NCI-H2081 (cell line): Measurements from ENCODE around the gene TSPO2.
A peak's percentile ranks its signal among the peaks of the same experiment; 100 is the strongest.
"Not testable (repeated sequence)": the region's sequence is repeated elsewhere in the genome, so short reads cannot be mapped to it uniquely, and the experiment has no call there.

Source experiments
- DNase-seq, 2 experiments: peaks; one replicate each; lab custom pipeline; 2025; lab: John Stamatoyannopoulos, UW

The TSPO2 gene

GRCh38 chr6:41042226-41043055, at the start of gene TSPO2:
TSPO2 (plus strand) TSS chr6:41042467; CDS start chr6:41042986, 519 bp downstream.
- DNase-seq: no peak

DNA sequence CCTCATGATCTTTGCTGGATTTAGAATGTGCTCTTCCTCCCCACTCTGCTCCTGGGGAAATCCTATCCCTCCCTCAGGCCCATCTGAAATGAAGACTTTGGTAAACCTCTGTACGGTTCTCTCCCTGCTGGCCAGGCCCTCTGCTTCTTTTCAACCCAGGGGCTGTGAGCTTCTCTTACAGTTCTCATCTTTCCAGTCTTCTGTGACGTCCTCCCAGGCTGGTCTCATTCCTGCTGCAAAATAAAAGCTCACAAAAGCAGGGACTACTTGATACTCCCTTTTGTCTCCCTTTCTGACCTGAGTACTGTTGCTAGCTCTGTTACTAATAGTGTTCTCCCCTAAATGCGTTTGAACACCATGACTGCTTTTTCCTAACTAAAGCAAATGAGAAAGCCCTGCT, 49.5 kb upstream of the TSPO2 start:
- no peak for DNase-seq

GRCh38 chr6:40996591-40997233, 45.6 kb upstream of the TSPO2 start:
- no peak for DNase-seq

- no peak for DNase-seq
These were observed 44.9 kb upstream of the TSPO2 start for GRCh38 chr6:40997234-40997957.

GRCh38 chr6:40998661-40999060, 43.6 kb upstream of the TSPO2 start:
- DNase-seq: no peak

DNA sequence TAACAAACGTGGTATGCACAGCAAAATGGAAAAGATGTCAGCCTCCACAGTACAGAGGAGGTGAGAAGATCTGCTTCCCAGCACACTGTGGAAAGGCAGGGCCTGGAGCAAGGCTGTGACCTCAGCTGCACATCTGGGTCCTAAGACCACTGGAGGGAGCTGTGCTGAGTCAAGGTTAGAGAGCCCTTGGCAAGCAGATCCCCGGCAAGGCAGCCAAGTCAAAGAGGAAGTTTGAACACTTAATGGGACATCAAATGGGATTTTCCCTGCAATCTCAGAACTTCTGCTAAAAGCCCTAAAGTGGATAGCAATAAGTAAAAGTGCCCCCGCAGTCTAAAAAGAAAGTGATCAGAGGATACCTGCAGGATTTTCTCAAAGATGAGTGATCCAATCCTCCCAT, 42.7 kb upstream of the TSPO2 start:
- no peak for DNase-seq

- DNase-seq: no peak
These were observed 42.0 kb upstream of the TSPO2 start for GRCh38 chr6:41000248-41000647.

DNA sequence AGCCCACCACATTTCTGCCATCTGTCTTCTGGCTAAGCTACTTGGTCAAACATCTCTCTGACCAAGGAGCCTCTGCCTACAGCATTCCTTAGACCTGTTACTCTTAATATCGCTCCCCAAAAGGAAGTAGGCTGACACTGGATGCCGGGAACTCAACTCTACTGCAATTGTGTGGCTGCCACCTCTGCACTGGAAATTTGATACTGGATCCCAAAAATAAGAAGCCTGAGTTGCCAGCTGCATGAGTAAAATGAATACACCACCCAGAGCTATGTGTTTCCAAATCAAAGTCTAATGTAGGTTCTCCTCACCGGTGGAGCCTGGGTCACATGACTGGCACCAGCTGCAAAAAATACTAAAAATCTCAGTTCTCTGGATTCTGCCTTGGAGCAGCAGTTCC, 40.1 kb upstream of the TSPO2 start:
- DNase-seq: no peak

GRCh38 chr6:41006217-41006616, 36.0 kb upstream of the TSPO2 start:
- DNase-seq: peak in 1 of 2 experiments; percentile 21

DNA sequence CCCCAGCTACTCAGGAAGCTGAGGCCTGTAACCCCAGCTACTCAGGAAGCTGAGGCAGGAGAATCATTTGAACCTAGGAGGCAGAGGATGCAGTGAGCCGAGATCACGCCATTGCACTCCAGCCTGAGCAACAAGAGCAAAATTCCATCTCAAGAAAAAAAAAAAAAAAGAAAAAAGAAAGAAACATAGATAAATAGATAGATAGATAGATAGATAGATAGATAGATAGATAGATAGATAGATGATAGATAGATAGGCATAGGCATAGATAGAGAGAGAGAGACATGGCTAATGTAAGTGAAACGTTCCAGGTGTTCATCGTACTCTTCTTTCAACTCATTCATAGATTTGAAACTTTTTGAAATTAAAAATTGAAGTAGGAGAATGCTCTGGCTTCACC, 35.3 kb upstream of the TSPO2 start:
- not testable (repeated sequence) for DNase-seq

GRCh38 chr6:41008011-41008410, 34.3 kb upstream of the TSPO2 start:
- no peak for DNase-seq

DNA sequence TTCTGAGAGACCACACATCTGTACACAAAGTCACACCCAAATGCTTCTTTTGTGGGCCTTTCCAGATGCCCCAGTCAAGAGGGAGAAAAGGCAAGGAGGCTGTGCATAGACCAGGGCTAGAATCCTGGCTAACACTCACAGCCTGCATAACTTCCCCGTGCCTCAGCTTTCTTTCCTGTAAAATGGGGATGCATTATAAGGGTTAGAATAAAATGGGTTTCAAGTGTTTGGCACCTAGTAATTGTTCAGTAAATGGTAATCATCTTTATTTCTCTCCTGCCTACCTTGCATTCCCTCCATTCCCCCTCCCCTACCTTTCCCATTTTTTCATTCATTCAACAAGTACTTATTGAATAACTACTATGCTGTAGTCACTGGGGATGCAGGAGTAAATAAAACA, 32.6 kb upstream of the TSPO2 start:
- DNase-seq: no peak

DNA sequence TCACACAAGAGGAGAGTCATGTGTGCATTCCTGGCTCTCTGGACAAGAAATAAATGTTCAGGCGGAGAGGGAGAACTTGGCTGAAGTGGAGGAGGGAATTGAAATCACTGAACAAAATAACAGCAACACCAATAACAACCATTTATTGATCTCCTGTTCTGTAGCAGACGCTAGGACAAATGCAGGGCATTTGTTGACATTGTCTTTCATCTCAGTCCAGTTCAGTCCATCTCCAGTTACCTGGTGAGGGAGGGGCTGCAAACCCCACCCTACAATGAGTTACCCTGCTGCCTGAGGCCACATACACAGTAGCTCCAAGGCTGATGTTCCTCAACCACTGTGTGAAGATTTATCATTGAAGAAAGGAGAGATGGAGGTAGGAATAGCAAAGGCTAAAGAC, 30.6 kb upstream of the TSPO2 start:
- DNase-seq: no peak

GRCh38 chr6:41013466-41014153, 28.7 kb upstream of the TSPO2 start:
- no peak for DNase-seq

- no peak for DNase-seq
These were observed 27.5 kb upstream of the TSPO2 start for GRCh38 chr6:41014780-41015179.

- not testable (repeated sequence) for DNase-seq
These were observed 26.4 kb upstream of the TSPO2 start for GRCh38 chr6:41015860-41016259.

- DNase-seq: no peak
These were observed 24.6 kb upstream of the TSPO2 start for GRCh38 chr6:41017663-41018062.

GRCh38 chr6:41021832-41022231, 20.4 kb upstream of the TSPO2 start:
- peak in 1 of 2 experiments; percentile 6 for DNase-seq

- DNase-seq: no peak
These were observed 20.0 kb upstream of the TSPO2 start for GRCh38 chr6:41022294-41022693.

DNA sequence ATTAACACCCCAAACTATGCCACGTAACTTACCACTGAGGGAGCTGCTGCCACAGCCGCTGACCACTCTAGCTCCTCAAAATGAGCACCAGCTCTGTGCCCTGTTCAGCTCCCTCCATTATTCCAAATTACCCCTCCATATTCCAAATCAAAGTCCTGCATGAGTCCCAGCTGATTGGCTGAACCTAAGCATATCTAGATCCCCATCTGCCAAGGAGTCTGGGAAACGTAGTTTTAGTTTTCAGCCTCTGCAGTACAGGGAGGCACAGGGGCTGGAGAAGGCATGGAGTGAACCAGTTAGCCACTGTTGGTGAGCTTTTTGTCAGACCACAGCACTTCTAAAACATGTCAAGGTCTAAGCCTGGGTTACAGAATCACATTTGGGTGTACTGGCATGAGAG, 19.2 kb upstream of the TSPO2 start:
- DNase-seq: no peak

- no peak for DNase-seq
These were observed 16.2 kb upstream of the TSPO2 start for GRCh38 chr6:41025966-41026530.

GRCh38 chr6:41027241-41027640, 15.0 kb upstream of the TSPO2 start:
- DNase-seq: no peak
